B cell (primary cell): Measurements from ENCODE around the gene ZNF469. TPM values are rescaled to one million over a fixed set of nuclear protein-coding genes. Genes with fewer than 3 reads are reported as not detected.

Experiments
- ATAC-seq: fragments of 200-7000 bp; cut with Tn5 transposase; one replicate; pipeline ENCODE4 v1.10.0; 2021; ENCODE audit warnings: low read depth, mild to moderate bottlenecking, moderate number of reproducible peaks, moderate library complexity
- CTCF ChIA-PET: fragments of 350-600 bp; sonication (Branson Sonifier 250); formaldehyde crosslinking; loops from one replicate; lab custom pipeline; 2021; ENCODE audit warnings: antibody characterized with exemption, inconsistent platforms; lab: Charles Lee
- POLR2A ChIA-PET: fragments of 350-600 bp; sonication (Branson Sonifier 250); formaldehyde crosslinking; loops from one replicate; lab custom pipeline; 2021; ENCODE audit warnings: antibody characterized with exemption; lab: Charles Lee
- DNase-seq: peaks from one replicate; pipeline ENCODE4 v3.0.0; 2013
- H2AFZ ChIP-seq: 2 replicates; pipeline ENCODE4 v1.6.1; 2012; ENCODE audit warnings: mild to moderate bottlenecking, low read depth, low read length; ENCODE audit not compliant: insufficient read depth, poor library complexity, severe bottlenecking
- H3K27ac ChIP-seq, 2 donors: 1 replicate in 1 of 2; 2 replicates in 1 of 2; pipeline ENCODE4 v1.5.1; 2012 to 2013; ENCODE audit warnings: low read length in 2 of 2, mild to moderate bottlenecking in 2 of 2, moderate library complexity in 1 of 2
- H3K27me3 ChIP-seq, 4 experiments: fragments of 200-600 bp in 1 of 4; sonication (generic) in 1 of 4; replicated peaks in 1 of 4; 1 replicate in 2 of 4; 2 replicates in 2 of 4; pipeline versions ENCODE4 v1.6.1 to v1.7.0; 2013 to 2016; ENCODE audit warnings: low read length in 3 of 4, mild to moderate bottlenecking in 2 of 4, mixed read lengths in 1 of 4, moderate library complexity in 1 of 4; ENCODE audit not compliant: insufficient read depth in 4 of 4, control insufficient read depth in 3 of 4; ENCODE audit errors: control extremely low read depth in 1 of 4
- H3K36me3 ChIP-seq, 2 experiments: replicated peaks in 1 of 2; 1 replicate in 1 of 2; 2 replicates in 1 of 2; pipeline versions ENCODE4 v1.6.1 to v1.7.1; 2013; ENCODE audit warnings: low read length in 1 of 2; ENCODE audit not compliant: insufficient read depth in 2 of 2, control insufficient read depth in 1 of 2; ENCODE audit errors: control extremely low read depth in 1 of 2, extremely low read depth in 1 of 2
- H3K4me1 ChIP-seq, 2 donors: fragments of 200-600 bp in 1 of 2; sonication (generic) in 1 of 2; 1 replicate in 1 of 2; 2 replicates in 1 of 2; pipeline versions ENCODE4 v1.5.1 to v1.6.1; 2013 to 2017; ENCODE audit warnings: low read length in 2 of 2; ENCODE audit not compliant: control insufficient read depth in 2 of 2, insufficient read depth in 2 of 2
- H3K4me2 ChIP-seq: replicated peaks from 2 replicates; pipeline ENCODE3; 2012; ENCODE audit warnings: mild to moderate bottlenecking, low read depth, low read length; ENCODE audit not compliant: poor library complexity, severe bottlenecking
- H3K4me3 ChIP-seq, 5 experiments: fragments of 200-600 bp in 1 of 5; sonication (generic) in 1 of 5; 1 replicate in 3 of 5; 2 replicates in 2 of 5; pipeline versions ENCODE4 v1.5.1 to v1.7.0; 2011 to 2016; ENCODE audit warnings: low read length in 4 of 5, mild to moderate bottlenecking in 4 of 5, low read depth in 2 of 5, control low read depth in 1 of 5, moderate library complexity in 1 of 5; ENCODE audit not compliant: insufficient read depth in 1 of 5; ENCODE audit errors: control extremely low read depth in 1 of 5, extremely low read depth in 1 of 5
- H3K79me2 ChIP-seq: fragments of 200-600 bp; sonication (generic); one replicate; pipeline ENCODE4 v1.6.0; 2016; ENCODE audit warnings: low read length; ENCODE audit not compliant: control insufficient read depth, insufficient read depth
- H3K9ac ChIP-seq: fragments of 200-600 bp; sonication (generic); 2 replicates; pipeline ENCODE4 v1.6.1; 2017; ENCODE audit warnings: mild to moderate bottlenecking, low read length, moderate library complexity
- H3K9me3 ChIP-seq, 3 donors: one replicate each; pipeline versions ENCODE4 v1.6.1 to v1.7.1; 2013; ENCODE audit warnings: low read length in 2 of 3; ENCODE audit not compliant: control insufficient read depth in 2 of 3, insufficient read depth in 1 of 3; ENCODE audit errors: control extremely low read depth in 1 of 3
- H4K20me1 ChIP-seq: 2 replicates; pipeline ENCODE4 v1.6.0; 2012; ENCODE audit warnings: mild to moderate bottlenecking, low read length; ENCODE audit not compliant: insufficient read depth, control insufficient read depth, poor library complexity, severe bottlenecking
- H3K27ac Mint-ChIP-seq: one replicate; pipeline ENCODE4 v1.8.0; 2021; ENCODE audit warnings: mixed read lengths
- H3K27me3 Mint-ChIP-seq: one replicate; pipeline ENCODE4 v1.8.0; 2021; ENCODE audit warnings: mixed read lengths
- H3K4me1 Mint-ChIP-seq: one replicate; pipeline ENCODE4 v1.8.0; 2021; ENCODE audit warnings: mixed read lengths
- H3K4me3 Mint-ChIP-seq: one replicate; pipeline ENCODE4 v1.8.0; 2021; ENCODE audit warnings: mixed read lengths
- H3K9me3 Mint-ChIP-seq: one replicate; pipeline ENCODE4 v1.8.0; 2022; ENCODE audit warnings: mixed read lengths; ENCODE audit not compliant: insufficient read depth
- EZH2 ChIP-seq: IDR thresholded peaks from 2 replicates; pipeline ENCODE4 v1.6.1; 2012; ENCODE audit warnings: borderline replicate concordance, low read depth, mild to moderate bottlenecking, moderate library complexity, low read length; ENCODE audit not compliant: insufficient read depth, poor library complexity, severe bottlenecking
- WGBS: methylation state at CpG from one replicate; pipeline ENCODE4 v1.1.5; 2013; ENCODE audit warnings: missing lambda C conversion rate; ENCODE audit not compliant: insufficient coverage; 5-methylcytosine and 5-hydroxymethylcytosine counted together
- intact Hi-C: fragments of 100-400 bp; cut with micrococcal nuclease; formaldehyde crosslinking; loops from one replicate; pipeline ENCODE4 v1.10.0; 2022
- polyA plus RNA-seq: library from polyadenylated mRNA; depleted of rRNA; stranded (reverse); fragments of >200 nt; gene quantifications from 2 replicates; pipeline ENCODE4 v1.2.3, GENCODE V29; 2012
- total RNA-seq, 2 donors: library from RNA; stranded (reverse); fragments of 120-200 nt in 1 of 2; gene quantifications; 1 replicate in 1 of 2; 2 replicates in 1 of 2; pipeline versions ENCODE4 v1.2.3 to v1.2.4, GENCODE V29; 2013 to 2022
- TF ChIP-seq, protein P1 (sequence below): fragments of 200-600 bp; IDR thresholded peaks from one replicate; pipeline ENCODE4 v1.8.0; 2022; ENCODE audit warnings: antibody characterized with exemption, mild to moderate bottlenecking

The ZNF469 gene
- total and polyA plus RNA-seq, 2 donors (not counting 1 experiment from before 2014, with no cell fraction given): 0.25 to 5.9 TPM

DNA sequence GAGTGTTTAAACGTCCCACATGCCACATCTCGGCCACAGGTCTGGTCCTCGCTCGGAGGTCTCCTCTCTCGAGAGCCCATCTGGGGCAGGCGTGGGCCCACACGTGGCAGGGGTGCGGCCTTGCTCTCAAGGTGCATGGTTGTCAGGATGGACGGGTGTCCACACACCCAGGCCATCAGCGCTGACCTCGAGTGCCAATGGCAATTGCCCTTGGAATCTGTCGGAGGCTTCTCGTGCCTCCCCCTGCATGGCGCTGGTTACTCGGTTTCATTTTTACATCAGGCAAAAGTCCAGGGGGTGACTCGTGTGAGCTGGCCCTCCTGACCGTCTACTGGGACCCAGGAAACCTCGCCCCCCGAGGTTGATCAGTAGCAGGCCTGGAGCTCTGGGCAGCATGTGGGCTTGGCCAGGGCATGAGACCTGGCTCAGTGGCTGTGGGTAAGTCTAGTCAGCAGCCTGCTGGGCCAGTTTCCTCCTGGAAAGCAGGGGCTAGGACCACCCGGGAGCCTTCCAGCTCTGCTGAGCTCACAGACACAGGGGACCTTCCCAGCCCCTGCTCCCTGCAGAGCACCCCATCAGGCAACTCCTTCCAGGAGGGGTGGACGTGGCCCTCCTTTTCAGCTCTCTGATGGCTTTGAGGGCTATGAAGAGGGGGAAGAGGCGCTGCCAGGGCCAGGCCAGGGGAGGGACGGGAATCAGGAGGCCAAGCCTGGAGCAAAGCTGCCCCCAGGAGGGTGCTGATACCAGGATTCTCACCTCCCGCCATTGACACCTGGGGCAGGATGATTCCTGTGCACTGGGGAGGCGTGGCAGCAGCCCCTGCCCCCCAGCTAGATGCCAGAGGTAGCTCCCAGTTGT, 3.7 kb upstream of the ZNF469 start:
- 91% methylated on average over 25 of the region's 25 CpGs for WGBS
- Histone ChIP-seq H3K27me3 (peaks cover 0 to 29% (median 9%) of the 10 kb centered on the region in 4 experiments), H3K4me2 (no peak overlapping the region), H3K79me2 (no peaks in the 10 kb centered on the region), H3K9me3 (peaks cover 0 to 22% (median 0%) of the 10 kb centered on the region in 3 donors), H3K4me3 (no peak overlapping the region), H4K20me1 (no peaks in the 10 kb centered on the region), H3K27ac (no peak overlapping the region), H2AFZ (no peak overlapping the region), H3K36me3 (no peaks in the 10 kb centered on the region), H3K4me1 (peaks cover 4 to 8% of the 10 kb centered on the region in 2 donors), H3K9ac (no peak overlapping the region)
- ATAC-seq (no peak), DNase-seq (no peak)
- H3K4me3 Mint-ChIP-seq: no peak overlapping the region
- CTCF ChIA-PET: no interaction called here
- POLR2A ChIA-PET: no interaction called here
- intact Hi-C loops: no loop called here
- H3K27ac Mint-ChIP-seq: no peak overlapping the region
- H3K9me3 Mint-ChIP-seq: no peaks in the 10 kb centered on the region
- TF ChIP-seq, protein P1, sequence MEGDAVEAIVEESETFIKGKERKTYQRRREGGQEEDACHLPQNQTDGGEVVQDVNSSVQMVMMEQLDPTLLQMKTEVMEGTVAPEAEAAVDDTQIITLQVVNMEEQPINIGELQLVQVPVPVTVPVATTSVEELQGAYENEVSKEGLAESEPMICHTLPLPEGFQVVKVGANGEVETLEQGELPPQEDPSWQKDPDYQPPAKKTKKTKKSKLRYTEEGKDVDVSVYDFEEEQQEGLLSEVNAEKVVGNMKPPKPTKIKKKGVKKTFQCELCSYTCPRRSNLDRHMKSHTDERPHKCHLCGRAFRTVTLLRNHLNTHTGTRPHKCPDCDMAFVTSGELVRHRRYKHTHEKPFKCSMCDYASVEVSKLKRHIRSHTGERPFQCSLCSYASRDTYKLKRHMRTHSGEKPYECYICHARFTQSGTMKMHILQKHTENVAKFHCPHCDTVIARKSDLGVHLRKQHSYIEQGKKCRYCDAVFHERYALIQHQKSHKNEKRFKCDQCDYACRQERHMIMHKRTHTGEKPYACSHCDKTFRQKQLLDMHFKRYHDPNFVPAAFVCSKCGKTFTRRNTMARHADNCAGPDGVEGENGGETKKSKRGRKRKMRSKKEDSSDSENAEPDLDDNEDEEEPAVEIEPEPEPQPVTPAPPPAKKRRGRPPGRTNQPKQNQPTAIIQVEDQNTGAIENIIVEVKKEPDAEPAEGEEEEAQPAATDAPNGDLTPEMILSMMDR: no peak
- TF ChIP-seq EZH2: no peak
- peaks cover 18% of the 10 kb centered on the region for H3K27me3 Mint-ChIP-seq
- H3K4me1 Mint-ChIP-seq: peaks cover 5% of the 10 kb centered on the region

DNA sequence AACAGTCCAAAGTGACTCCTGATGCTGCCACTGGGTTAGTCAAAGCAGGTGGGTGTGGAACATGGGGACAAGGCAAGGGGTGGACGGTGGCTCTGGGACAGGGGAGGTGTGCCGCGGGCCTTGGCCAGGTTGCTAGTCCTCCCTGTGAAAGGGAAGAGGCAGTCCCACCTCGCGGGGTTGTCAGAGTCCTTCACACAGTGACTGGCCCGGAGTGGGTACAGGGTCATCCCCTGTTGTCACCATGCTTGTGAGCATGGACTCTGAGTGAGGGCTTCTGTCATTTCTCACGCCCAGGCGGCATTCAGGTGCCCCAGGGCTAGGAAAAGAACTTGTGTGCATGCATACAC, 3.1 kb upstream of the ZNF469 start:
- POLR2A ChIA-PET: no interaction called here
- H3K27ac Mint-ChIP-seq: no peak overlapping the region

More for the DNA sequence above, 3.1 kb upstream of the ZNF469 start:
- 92% methylated on average over 8 of the region's 8 CpGs for WGBS
- H3K4me1 ChIP-seq: peaks cover 10 to 14% of the 10 kb centered on the region in 2 donors
- no peak for ATAC-seq
- TF ChIP-seq, protein P1: no peak
- TF ChIP-seq EZH2: no peak
- H3K36me3 ChIP-seq: no peaks in the 10 kb centered on the region
- H3K27me3 ChIP-seq: peaks cover 0 to 35% (median 12%) of the 10 kb centered on the region in 4 experiments
- peaks cover 9% of the 10 kb centered on the region for H3K4me1 Mint-ChIP-seq
- no peak overlapping the region for H3K27ac ChIP-seq
- H4K20me1 ChIP-seq: no peaks in the 10 kb centered on the region
- no peak overlapping the region for H2AFZ ChIP-seq
- intact Hi-C loops: no loop called here
- DNase-seq: no peak
- H3K4me2 ChIP-seq: no peak overlapping the region
- H3K79me2 ChIP-seq: no peaks in the 10 kb centered on the region
- H3K4me3 Mint-ChIP-seq: no peak overlapping the region
- CTCF ChIA-PET: no interaction called here
- peaks cover 18% of the 10 kb centered on the region for H3K27me3 Mint-ChIP-seq
- H3K9me3 ChIP-seq: peaks cover 0 to 25% (median 0%) of the 10 kb centered on the region in 3 donors
- H3K4me3 ChIP-seq: no peak overlapping the region
- H3K9me3 Mint-ChIP-seq: no peaks in the 10 kb centered on the region
- no peak overlapping the region for H3K9ac ChIP-seq
